CD4-positive, alpha-beta T cell treated with Interleukin-4 for 1 hour (primary cell): Measurements from ENCODE around the gene IL1RAPL1.

Experiments
- DNase-seq, 2 donors: peaks; one replicate each; pipeline ENCODE4 v3.0.0-alpha.2; 2020 to 2022

IL1RAPL1 gene

GRCh38 chrX:29834311-29834710 is 1247.1 kb downstream of the IL1RAPL1 start:
- no peak for DNase-seq

DNA sequence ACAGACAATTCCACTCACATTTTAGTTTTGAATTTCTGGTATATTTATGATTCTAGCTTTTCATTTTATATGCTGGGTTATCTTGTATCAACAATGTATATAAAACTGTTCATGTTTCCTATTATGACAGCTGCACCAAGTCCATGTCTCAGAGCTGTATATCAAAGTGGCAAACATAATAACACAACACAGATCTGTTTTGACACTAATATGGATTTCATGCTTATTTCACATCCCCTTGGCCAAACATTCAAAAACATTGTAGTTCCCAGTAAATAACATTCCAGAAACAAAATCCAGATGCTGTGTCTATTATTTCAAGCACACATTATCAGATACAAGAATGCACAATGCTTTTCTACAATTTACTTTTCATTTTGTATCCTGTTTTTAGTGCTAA is 1247.5 kb downstream of the IL1RAPL1 start:
- no peak for DNase-seq

- no peak for DNase-seq
Measured at GRCh38 chrX:29841750-29842149, 1254.5 kb downstream of the IL1RAPL1 start.

DNA sequence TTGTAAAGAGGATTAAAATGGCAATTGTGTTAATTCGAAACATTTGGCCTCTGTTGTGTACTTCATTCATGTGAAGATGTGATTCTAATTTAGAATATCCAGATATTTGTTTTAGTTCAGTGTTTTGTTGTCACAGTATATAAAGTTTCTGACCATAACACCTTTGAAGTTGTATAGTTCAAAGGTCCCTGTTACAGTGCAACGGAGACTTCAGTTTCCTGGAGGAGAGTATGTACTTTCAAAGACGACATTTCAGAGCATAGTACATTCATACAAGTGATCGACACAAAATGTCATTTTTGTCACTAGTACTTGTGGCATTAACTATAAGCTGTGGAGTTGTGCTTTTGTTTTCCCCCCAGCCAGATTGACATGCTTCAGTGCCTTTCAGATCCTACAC is 1255.3 kb downstream of the IL1RAPL1 start:
- no peak for DNase-seq

DNA sequence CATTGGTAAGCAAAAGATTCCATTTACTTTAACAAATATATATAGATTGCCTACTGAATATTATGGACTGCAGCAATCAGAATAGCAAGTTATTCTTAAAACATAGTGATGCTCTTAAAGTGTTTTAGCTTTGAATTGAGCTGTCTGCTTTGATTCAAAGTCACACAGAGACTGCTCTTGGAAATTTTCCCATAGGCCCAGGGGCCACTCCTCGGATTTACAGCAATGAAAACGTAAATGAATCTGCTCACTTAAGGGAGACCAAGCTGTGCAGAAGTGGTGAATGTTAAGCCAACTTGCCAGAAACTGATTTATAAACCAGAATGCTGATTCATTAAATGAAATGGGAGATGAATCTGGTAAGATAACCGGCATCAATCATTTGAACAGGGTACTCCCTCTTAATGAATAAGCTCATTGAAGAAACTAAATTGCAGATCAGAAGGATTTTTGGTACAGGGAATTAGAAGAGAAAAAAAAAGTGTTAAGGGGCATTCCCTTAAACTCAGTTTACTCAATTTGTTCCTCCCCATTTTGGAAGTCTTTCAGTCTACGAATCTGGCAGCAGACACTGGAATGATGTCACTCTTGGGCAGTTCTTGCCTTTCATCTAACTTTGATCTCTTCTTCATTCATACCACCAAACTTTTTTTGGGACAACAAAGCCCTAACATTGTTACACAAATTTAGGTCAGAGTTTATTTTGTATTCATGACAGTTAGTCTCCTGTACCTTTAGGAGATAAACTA is 1264.8 kb downstream of the IL1RAPL1 start:
- DNase-seq, result no peak

DNA sequence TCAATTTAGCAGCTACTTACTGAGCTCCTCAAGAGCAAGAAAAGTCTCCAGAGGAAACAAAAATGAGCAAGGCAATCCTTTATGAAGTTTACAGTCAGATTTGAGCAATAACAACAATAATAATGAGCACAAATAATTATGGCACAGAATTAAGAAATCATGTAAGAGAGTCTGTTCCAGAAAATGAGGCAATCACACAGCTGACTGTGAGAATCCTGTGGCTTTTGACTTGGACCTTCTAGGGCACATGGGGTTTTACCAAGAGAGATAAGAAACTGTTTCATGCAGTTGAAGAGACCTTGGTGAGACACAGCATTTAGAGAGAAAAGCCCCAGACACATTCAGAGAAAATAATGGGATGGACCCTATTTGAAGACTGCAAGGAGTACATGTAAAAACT is 1265.5 kb downstream of the IL1RAPL1 start:
- no peak for DNase-seq

GRCh38 chrX:29858714-29859113 is 1271.5 kb downstream of the IL1RAPL1 start:
- no peak for DNase-seq

- no peak for DNase-seq
Measured at GRCh38 chrX:29862126-29862677, 1275.0 kb downstream of the IL1RAPL1 start.

GRCh38 chrX:29867971-29868370 is 1280.7 kb downstream of the IL1RAPL1 start:
- DNase-seq, result no peak

- DNase-seq, result no peak
Measured at GRCh38 chrX:29869837-29870236, 1282.6 kb downstream of the IL1RAPL1 start.

DNA sequence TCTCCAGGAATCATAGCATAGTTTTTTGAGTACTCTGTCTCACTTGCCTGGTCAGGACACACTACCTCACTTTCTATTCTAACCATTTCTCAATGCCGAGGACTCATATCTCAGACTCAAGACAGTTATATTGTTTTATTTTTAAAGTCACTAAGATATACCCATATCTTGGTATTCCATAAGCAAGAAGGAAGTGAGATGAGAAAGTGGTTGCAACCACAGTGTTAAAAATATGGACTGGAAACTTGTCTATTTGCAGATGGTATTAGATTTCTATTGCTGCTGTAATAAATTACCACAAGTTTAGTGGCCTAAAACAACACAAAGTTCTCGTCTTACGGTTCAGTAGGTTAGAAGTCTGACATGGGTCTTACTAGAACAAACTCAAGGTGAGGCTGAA is 1283.4 kb downstream of the IL1RAPL1 start:
- no peak for DNase-seq

- DNase-seq, result no peak
Measured at GRCh38 chrX:29872831-29873230, 1285.6 kb downstream of the IL1RAPL1 start.

DNA sequence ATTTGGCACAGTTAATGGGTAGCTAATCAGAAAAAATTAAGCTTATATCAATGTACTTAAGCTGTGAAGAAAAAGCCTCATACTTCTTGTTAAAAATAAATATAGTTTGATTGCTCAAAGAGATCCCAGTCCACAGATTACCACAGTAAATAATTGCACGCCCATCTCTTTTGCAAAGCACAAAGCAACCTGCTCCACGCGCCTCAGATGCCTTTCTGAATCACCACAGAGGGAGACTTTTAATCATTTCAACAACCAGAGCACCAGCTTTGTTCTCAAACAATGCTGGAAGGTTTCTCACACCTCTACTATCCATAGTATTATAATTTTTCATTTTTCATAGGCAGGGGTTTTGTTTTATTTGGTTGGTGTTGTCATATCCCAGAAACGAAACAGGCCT is 1289.5 kb downstream of the IL1RAPL1 start:
- DNase-seq, result no peak

DNA sequence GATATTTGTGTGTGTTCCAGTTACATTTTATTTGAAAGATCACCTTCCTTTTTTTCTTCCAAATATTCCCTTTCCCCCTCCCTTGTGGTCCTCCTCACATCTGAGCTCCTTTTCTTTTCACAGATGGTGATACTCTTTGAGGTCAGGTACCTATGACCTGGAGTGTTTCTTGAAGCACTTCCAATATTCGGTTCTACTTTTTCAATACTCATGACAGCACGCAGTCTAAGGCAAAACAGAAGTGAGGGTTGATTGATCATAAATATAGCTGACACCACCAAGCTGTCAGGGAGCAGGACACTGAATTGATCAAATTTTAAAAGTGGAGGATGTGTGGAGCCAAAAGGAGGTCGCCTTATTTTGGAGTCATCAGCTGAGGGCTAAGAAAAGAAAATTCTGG is 1293.7 kb downstream of the IL1RAPL1 start:
- DNase-seq, result no peak

DNA sequence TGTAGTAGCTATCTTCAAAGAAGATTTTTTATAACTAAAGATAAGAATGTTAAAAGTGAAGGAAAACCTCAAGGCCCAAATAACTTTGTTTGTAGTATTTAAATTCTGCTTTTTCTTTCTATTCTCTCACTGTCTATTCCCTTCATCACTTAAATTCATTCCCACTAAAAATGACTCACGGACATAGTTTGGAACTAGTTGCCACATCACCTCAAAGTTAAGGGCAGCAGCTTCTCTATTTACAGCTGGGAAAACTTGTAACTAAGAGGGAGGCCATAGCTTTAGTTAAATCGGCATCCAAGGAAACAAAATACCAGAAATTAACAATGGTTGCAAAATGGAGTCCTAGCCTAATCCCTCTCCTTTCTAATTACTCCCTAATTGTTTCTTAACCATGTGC is 1302.8 kb downstream of the IL1RAPL1 start:
- no peak for DNase-seq

- DNase-seq, result no peak
Measured at GRCh38 chrX:29890646-29891200, 1303.5 kb downstream of the IL1RAPL1 start.

GRCh38 chrX:29902004-29902403 is 1314.8 kb downstream of the IL1RAPL1 start:
- no peak for DNase-seq

DNA sequence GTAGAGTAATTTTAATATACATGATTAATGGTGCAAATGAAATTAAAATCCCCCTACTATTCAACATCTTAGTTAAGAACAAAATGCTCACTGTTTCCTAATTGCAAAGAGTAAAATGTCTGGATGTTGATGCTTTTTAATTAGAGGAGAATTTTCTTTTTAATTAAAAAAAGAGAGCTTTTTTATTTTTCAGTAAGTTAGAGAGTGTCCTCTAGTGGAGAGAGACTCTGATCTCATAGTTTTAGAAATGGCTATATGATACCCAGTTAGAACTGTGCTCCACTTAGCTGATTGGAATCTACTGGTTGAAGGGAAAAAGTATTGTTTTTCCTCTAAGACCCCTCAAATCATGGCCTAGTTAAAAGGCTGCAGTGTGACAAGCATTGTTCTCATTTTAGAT is 1316.1 kb downstream of the IL1RAPL1 start:
- no peak for DNase-seq

DNA sequence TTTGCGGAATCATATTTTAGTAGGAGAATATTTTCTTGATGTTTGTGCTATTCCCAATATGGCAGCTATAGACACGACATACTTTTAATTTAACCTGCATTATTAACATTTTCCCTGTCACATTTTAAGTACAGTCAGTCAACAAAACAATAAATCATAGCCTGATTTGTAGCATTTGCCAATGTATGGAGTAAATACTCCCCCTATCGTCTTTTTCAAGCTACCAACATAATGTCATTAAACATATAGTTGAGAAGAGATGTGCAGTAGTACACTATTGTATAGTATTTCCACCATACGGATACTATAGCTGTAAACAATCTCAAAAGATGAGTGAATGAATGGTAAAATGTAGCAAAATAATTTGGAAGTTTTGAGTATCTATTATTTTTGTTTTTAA is 1324.4 kb downstream of the IL1RAPL1 start:
- DNase-seq, result no peak

GRCh38 chrX:29913647-29914046 is 1326.4 kb downstream of the IL1RAPL1 start:
- DNase-seq, result no peak

DNA sequence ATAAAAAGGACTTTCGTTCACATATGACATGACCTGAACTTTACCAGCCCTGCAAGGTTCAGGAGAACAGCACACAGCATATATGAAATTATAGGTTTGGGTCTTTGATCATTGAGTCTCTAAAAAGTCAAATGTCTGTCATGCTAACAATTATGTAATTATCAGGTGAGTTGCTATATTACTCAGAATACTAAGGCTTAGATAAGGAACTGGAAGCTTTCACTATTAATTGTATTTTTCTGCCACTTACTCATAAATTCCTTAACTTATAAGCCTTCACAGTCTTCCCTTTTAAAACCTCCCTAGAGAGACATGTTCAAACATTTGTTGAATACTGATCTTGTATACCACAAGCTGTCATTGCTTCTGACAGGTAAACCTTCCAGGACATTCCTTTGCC is 1335.4 kb downstream of the IL1RAPL1 start:
- no peak for DNase-seq

GRCh38 chrX:29926056-29926455 is 1338.8 kb downstream of the IL1RAPL1 start:
- no peak for DNase-seq

DNA sequence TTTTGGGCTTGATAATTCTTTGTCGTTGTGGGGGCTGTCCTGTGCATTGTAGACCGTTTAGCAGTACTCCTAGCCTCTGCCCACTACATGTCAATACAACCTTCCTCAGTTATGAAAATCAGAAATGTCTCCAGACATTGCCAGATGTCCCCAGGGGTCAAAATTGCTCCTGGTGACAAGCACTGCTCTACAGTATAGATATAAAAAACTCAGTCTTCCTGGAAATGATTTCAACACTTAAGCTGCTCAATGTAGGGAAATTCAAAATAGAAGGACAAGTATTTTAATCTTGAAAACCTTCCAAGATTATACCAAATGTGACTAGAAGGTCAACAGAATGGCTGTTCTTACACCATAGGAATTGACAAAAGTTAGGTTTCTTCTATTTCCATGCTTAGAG is 1339.4 kb downstream of the IL1RAPL1 start:
- no peak for DNase-seq

- DNase-seq, result no peak
Measured at GRCh38 chrX:29935455-29935854, 1348.2 kb downstream of the IL1RAPL1 start.

DNA sequence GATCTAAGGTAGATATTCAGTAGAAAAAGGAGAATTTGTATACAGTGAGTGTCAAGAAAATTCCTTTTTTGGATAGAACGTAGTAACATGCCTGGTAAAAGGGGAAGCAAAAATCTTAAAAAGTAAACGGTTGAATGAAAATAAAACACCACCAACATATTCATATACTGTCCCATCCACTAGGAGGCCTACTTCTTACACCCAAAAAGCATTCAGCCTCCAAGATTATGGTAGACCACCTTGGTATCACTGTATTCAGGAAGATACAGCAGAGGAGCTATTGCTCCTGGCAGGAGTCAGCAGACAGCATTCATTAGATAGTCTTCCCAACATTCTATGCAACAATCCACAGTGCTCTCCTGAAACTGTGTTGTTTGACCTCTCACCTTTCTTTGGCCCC is 1353.5 kb downstream of the IL1RAPL1 start:
- no peak for DNase-seq
